GM18520 (cell line): ENCODE measurements around the gene CRYGS.
"Not testable (repeated sequence)": the region's sequence is repeated elsewhere in the genome, so short reads cannot be mapped to it uniquely, and the experiment has no call there.

Experiments
- ATAC-seq: cut with Tn5 transposase; IDR thresholded peaks from one replicate; pipeline ENCODE4 v1.9.1; 2021; ENCODE audit not compliant: unreplicated experiment

CRYGS gene

GRCh38 chr3:186520431-186520830 lies 23.7 kb downstream of the CRYGS start:
- no peak for ATAC-seq

- ATAC-seq, result peak; percentile 42
Observed at GRCh38 chr3:186519021-186519658, 25.0 kb downstream of the CRYGS start.

GRCh38 chr3:186517218-186517617 lies 27.0 kb downstream of the CRYGS start:
- no peak for ATAC-seq

- no peak for ATAC-seq
Observed at GRCh38 chr3:186516646-186517045, 27.5 kb downstream of the CRYGS start.

- no peak for ATAC-seq
Observed at GRCh38 chr3:186515125-186515524, 29.1 kb downstream of the CRYGS start.

- no peak for ATAC-seq
Observed at GRCh38 chr3:186514296-186515002, 29.7 kb downstream of the CRYGS start.

GRCh38 chr3:186513386-186513785 lies 30.8 kb downstream of the CRYGS start:
- ATAC-seq, result no peak

- no peak for ATAC-seq
Observed at GRCh38 chr3:186512570-186513302, 31.4 kb downstream of the CRYGS start.

- ATAC-seq, result no peak
Observed at GRCh38 chr3:186511702-186512101, 32.5 kb downstream of the CRYGS start.

GRCh38 chr3:186511245-186511644 lies 32.9 kb downstream of the CRYGS start:
- ATAC-seq, result peak; percentile 89

- ATAC-seq, result peak; percentile 10
Observed at GRCh38 chr3:186510374-186511079, 33.7 kb downstream of the CRYGS start.

GRCh38 chr3:186509423-186509822 lies 34.8 kb downstream of the CRYGS start:
- ATAC-seq, result no peak

- ATAC-seq, result no peak
Observed at GRCh38 chr3:186506857-186507256, 37.3 kb downstream of the CRYGS start.

- no peak for ATAC-seq
Observed at GRCh38 chr3:186506191-186506739, 37.9 kb downstream of the CRYGS start.

- ATAC-seq, result no peak
Observed at GRCh38 chr3:186502966-186503712, 41.0 kb downstream of the CRYGS start.

- no peak for ATAC-seq
Observed at GRCh38 chr3:186502138-186502948, 41.8 kb downstream of the CRYGS start.

- ATAC-seq, result not testable (repeated sequence)
Observed at GRCh38 chr3:186499949-186500348, 44.2 kb downstream of the CRYGS start.

GRCh38 chr3:186498022-186498421 lies 46.2 kb downstream of the CRYGS start:
- not testable (repeated sequence) for ATAC-seq

GRCh38 chr3:186497608-186498007 lies 46.6 kb downstream of the CRYGS start:
- no peak for ATAC-seq

GRCh38 chr3:186496635-186497034 lies 47.5 kb downstream of the CRYGS start:
- ATAC-seq, result no peak
